GM23248 (cell line): ENCODE measurements around the gene MYL7.

ENCODE experiments used
- EZH2 ChIP-seq: fragments of 200-600 bp; sonication (generic); IDR thresholded peaks from 2 replicates; pipeline ENCODE4 v1.6.1; 2018; ENCODE audit warnings: antibody characterized with exemption, mild to moderate bottlenecking; ENCODE audit not compliant: insufficient read depth, poor library complexity, severe bottlenecking
- EZH2phosphoT487 ChIP-seq: fragments of 200-600 bp; sonication (generic); IDR thresholded peaks from 2 replicates; pipeline ENCODE4 v1.6.1; 2018; ENCODE audit warnings: antibody characterized with exemption, moderate library complexity, mild to moderate bottlenecking, low read depth; ENCODE audit not compliant: insufficient read depth

DNA sequence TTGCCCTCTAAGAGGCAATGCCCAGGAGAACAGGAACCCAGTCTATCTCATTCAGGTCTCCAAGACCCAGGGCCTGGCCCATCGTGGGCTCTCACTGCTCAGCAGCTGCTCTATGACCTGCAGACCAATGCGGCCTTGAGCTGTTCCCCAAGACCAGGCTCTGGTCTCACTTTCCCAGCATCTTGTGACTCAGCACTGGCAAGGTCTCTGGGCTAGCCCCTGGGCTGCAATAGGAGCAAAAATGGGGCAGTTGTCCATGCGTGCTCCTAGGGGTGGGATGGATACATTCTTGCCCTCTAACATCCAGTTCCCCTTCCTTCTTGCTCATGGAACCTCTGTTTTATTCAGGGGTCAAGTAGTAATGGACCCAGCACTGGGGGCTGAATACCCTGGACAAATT lies 34.6 kb upstream of the MYL7 start:
- TF ChIP-seq EZH2 (no peak), EZH2phosphoT487 (no peak)
